GM20000 (cell line): ENCODE data around the gene TBC1D5.

Source experiments
- DNase-seq: peaks from one replicate; pipeline ENCODE4 v3.0.0; 2012; ENCODE audit warnings: low spot score
- CTCF ChIP-seq: IDR thresholded peaks from 2 replicates; pipeline ENCODE4 v1.5.1; 2012; ENCODE audit warnings: mild to moderate bottlenecking, control low read depth; ENCODE audit errors: extremely low read depth, missing control alignments

TBC1D5 gene

DNA sequence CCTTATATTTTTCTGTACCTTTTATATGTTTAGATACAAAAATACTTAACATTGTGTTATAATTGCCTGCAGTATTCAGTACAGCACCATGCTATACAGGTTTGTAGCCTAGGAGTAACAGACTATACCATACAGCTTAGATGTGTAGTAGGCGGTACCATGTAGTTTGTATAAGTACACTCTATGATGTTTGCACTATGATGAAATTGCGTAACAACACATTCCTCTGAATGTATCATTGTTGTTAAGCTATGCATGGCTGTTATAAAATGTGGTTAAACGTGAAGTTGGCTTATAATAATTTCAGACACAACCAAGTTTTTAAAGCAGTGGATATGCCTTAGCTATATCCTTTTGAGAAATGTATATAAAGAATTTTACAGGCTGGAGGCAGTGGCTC lies 529.3 kb downstream of the TBC1D5 start:
- DNase-seq = no peak
- TF ChIP-seq CTCF = no peak

DNA sequence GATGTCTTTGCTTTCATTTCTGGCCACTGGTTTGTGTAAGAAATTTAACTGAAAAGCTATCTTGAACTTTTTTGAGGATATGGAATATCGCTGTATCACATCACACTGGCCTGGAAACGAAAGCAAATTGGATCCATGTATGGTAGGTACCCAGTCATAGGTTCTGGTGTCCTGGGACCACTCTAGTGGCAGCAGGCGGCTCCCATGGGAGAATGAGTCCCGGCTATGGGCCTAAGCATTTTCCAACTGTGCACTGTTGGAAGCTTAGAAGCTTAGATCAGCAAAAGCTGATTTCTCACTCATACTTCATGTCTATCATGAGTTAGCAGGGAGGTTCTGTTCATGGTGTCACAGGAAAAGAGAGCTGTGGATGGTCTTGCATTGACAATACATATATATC lies 534.5 kb downstream of the TBC1D5 start:
- no peak for TF ChIP-seq CTCF
- no peak for DNase-seq

- no peak for TF ChIP-seq CTCF
- no peak for DNase-seq
These were observed 535.4 kb downstream of the TBC1D5 start for GRCh38 chr3:17207019-17207418.

- TF ChIP-seq CTCF = no peak
- no peak for DNase-seq
These were observed 538.3 kb downstream of the TBC1D5 start for GRCh38 chr3:17204049-17204650.

GRCh38 chr3:17201538-17201937 lies 540.9 kb downstream of the TBC1D5 start:
- no peak for TF ChIP-seq CTCF
- no peak for DNase-seq

DNA sequence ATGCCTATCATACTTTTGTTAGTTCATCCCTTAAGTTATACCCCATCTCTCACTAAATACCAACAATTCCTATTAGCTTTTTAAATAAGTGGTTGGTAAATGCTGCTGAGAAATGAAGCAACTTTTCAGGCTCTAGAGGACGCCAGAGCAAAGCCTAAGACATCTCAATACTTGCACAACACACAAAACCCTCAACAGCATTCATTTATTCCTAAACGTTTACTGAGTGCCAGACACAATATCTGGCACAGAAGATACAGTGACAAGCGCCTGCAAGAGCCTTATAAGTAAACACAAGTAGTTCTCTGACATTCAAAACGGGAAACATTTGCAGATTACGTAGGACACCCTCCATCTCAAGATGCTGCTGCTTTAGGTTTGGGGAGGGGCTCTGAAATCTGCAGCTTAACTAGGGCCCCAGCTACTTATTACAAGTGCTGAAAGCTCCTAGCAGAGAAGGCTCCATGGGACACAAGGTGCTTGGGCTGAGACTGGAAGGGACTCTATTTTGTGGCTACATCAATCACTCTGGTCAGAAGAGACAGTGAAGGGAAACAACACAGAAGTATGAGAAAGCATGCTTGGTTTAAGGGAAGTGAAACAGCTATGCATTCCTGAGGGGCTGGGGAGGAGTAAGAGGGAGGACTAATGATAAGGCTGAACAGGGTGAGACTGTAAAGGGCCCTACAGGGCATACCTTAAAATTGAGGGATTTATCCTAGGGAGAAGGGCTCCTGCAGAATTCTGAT lies 546.4 kb downstream of the TBC1D5 start:
- TF ChIP-seq CTCF = no peak
- peak; percentile 48 for DNase-seq

DNA sequence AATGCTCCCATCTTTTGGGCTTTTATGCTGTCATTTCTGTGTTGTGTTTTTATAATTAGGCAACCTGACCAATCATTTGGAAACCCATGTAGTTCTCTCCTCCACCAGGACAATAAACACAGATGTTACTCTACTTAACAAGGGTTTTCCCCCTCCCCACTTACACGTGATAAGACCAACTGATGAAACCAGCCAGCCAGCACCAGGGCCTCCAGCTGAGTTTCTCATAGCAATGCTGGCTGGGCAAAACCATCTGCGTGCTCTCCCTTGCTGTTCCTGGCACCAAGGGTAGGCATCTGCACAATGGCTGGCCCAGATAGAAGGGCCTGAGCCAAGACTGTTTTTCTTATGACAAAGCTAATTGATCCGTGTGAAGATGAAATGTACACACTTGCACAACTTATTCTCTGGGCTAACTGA lies 547.2 kb downstream of the TBC1D5 start:
- no peak for TF ChIP-seq CTCF
- DNase-seq = peak; percentile 73
